Activated T-helper 1 cell treated with anti-CD3 and anti-CD28 coated beads, Interleukin-2, amount 50 U/mL, for 16 hours (primary cell): ENCODE results near the gene LCN6.
"Not testable (repeated sequence)": the region's sequence is repeated elsewhere in the genome, so short reads cannot be mapped to it uniquely, and the experiment has no call there.

Source experiments
- DNase-seq, 2 donors: peaks; one replicate each; pipeline ENCODE4 v3.0.0-alpha.2; 2020; ENCODE audit warnings: low read depth in 1 of 2, low spot score in 1 of 2

Gene LCN6

GRCh38 chr9:136760424-136760823 is 12.1 kb upstream of the LCN6 start:
- no peak for DNase-seq

GRCh38 chr9:136759436-136760325 is 11.4 kb upstream of the LCN6 start:
- no peak for DNase-seq

GRCh38 chr9:136759001-136759400 is 10.7 kb upstream of the LCN6 start:
- no peak for DNase-seq

- no peak for DNase-seq
Observed at GRCh38 chr9:136757751-136758140, 9.4 kb upstream of the LCN6 start.

GRCh38 chr9:136757328-136757727 is 9.0 kb upstream of the LCN6 start:
- no peak for DNase-seq

- no peak for DNase-seq
Observed at GRCh38 chr9:136756836-136757235, 8.5 kb upstream of the LCN6 start.

GRCh38 chr9:136756134-136756438 is 7.8 kb upstream of the LCN6 start:
- DNase-seq, result no peak

- not testable (repeated sequence) for DNase-seq
Observed at GRCh38 chr9:136755302-136756133, 7.2 kb upstream of the LCN6 start.

- DNase-seq, result no peak
Observed at GRCh38 chr9:136754626-136755301, 6.4 kb upstream of the LCN6 start.

- DNase-seq, result no peak
Observed at GRCh38 chr9:136754059-136754572, 5.8 kb upstream of the LCN6 start.

- DNase-seq, result no peak
Observed at GRCh38 chr9:136753371-136754058, 5.2 kb upstream of the LCN6 start.

- DNase-seq, result no peak
Observed at GRCh38 chr9:136751814-136752213, 3.5 kb upstream of the LCN6 start.

- DNase-seq, result no peak
Observed at GRCh38 chr9:136751244-136751643, 2.9 kb upstream of the LCN6 start.

- DNase-seq, result no peak
Observed at GRCh38 chr9:136750526-136750925, 2.2 kb upstream of the LCN6 start.

- DNase-seq, result no peak
Observed at GRCh38 chr9:136748666-136749611, 614 bp upstream of the LCN6 start.

GRCh38 chr9:136747161-136748060 is 914 bp downstream of the LCN6 start:
- no peak for DNase-seq

- DNase-seq, result no peak
Observed at GRCh38 chr9:136746621-136747020, 1.7 kb downstream of the LCN6 start.

- DNase-seq, result no peak
Observed at GRCh38 chr9:136746155-136746490, 2.2 kb downstream of the LCN6 start.
